Prostate gland (tissue), 2 donors: ENCODE data around the gene CREB3L2. TPM values are rescaled to one million over a fixed set of nuclear protein-coding genes. Genes with fewer than 3 reads are reported as not detected.

Experiments
- DNase-seq: peaks from one replicate; pipeline ENCODE4 v3.0.0-alpha.2; 2019; ENCODE audit warnings: low spot score
- H3K27ac ChIP-seq, 2 donors: fragments of 200-600 bp; sonication (generic); 2 replicates each; pipeline ENCODE4 v1.5.1; 2017 to 2019
- H3K27me3 ChIP-seq: fragments of 200-600 bp; sonication (generic); replicated peaks from 2 replicates; pipeline ENCODE4 v1.5.1; 2019; ENCODE audit not compliant: insufficient read depth
- H3K36me3 ChIP-seq, 2 donors: fragments of 200-600 bp; sonication (generic); 1 replicate in 1 of 2; 2 replicates in 1 of 2; pipeline versions ENCODE4 v1.5.1 to v1.8.1; 2017 to 2019
- H3K4me1 ChIP-seq: fragments of 200-600 bp; sonication (generic); replicated peaks from 2 replicates; pipeline ENCODE4 v1.5.1; 2019
- H3K4me3 ChIP-seq, 2 donors: fragments of 200-600 bp; sonication (generic); 2 replicates each; pipeline ENCODE4 v1.5.1; 2017 to 2019
- H3K9me3 ChIP-seq: fragments of 200-600 bp; sonication (generic); 2 replicates; pipeline ENCODE4 v1.5.1; 2017
- POLR2A ChIP-seq: fragments of 450-650 bp; IDR thresholded peaks from one replicate; pipeline ENCODE4 v1.6.1; 2016; ENCODE audit warnings: antibody characterized with exemption, mild to moderate bottlenecking
- POLR2AphosphoS5 ChIP-seq: sonication (generic); formaldehyde crosslinking; IDR thresholded peaks from one replicate; pipeline ENCODE4 v1.6.1; 2017; ENCODE audit warnings: antibody characterized with exemption
- WGBS: methylation state at CpG from one replicate; pipeline ENCODE4 v1.1.5; 2018; 5-methylcytosine and 5-hydroxymethylcytosine counted together
- intact Hi-C: fragments of 100-400 bp; cut with DNase I; formaldehyde crosslinking; loops from one replicate; pipeline ENCODE4 v1.14.2; 2022
- total RNA-seq, 2 donors: library from RNA; depleted of rRNA; stranded (reverse); fragments of >200 nt; gene quantifications; one replicate each; pipeline ENCODE4 v1.1.0, GENCODE V29; 2016
- TF ChIP-seq, protein P1 (sequence below), 4 experiments: fragments of 200-600 bp in 2 of 4; fragments of 450-650 bp in 2 of 4; sonication (generic) in 2 of 4; IDR thresholded peaks; 1 replicate in 3 of 4; 2 replicates in 1 of 4; pipeline ENCODE4 v1.5.1; 2016 to 2019; ENCODE audit warnings: antibody characterized with exemption in 4 of 4, mild to moderate bottlenecking in 2 of 4, moderate library complexity in 2 of 4

The CREB3L2 gene
- total RNA-seq, 2 donors from 2014 or later = 34.1 to 42.0 TPM

DNA sequence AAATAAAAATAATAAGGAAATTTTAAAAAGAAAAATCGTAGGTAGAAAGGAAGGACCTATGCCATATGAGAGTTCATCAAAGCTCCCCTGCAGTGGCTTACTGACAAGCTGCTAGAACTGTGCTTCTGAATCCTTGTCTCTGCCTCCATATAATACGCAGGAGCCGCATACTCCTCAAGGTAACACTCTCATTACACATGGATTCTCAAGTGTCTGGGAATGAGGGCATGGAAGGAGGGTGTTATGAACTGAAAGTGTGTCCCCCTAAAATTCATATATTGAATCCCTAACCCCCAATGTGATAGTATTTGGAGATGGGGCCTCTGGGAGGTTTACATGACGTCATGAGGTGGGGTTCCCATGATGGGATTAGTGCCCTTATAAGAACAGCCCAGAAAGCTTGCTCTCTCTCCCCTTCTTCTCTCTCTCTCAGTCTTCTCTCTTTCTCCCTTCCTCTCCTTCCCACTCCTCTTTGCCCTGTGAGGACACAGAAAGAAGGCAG lies 35.2 kb downstream of the CREB3L2 start:
- intact Hi-C loops = no loop called here
- Histone ChIP-seq H3K27me3 (no peaks in the 10 kb centered on the region), H3K4me1 (peaks cover 6% of the 10 kb centered on the region), H3K4me3 (no peak overlapping the region), H3K36me3 (no peaks in the 10 kb centered on the region), H3K9me3 (no peaks in the 10 kb centered on the region), H3K27ac (peak overlapping the region in 1 of 2 donors; percentile 8)
- 88% methylated on average over 4 of the region's 4 CpGs for WGBS
- TF ChIP-seq, protein P1, sequence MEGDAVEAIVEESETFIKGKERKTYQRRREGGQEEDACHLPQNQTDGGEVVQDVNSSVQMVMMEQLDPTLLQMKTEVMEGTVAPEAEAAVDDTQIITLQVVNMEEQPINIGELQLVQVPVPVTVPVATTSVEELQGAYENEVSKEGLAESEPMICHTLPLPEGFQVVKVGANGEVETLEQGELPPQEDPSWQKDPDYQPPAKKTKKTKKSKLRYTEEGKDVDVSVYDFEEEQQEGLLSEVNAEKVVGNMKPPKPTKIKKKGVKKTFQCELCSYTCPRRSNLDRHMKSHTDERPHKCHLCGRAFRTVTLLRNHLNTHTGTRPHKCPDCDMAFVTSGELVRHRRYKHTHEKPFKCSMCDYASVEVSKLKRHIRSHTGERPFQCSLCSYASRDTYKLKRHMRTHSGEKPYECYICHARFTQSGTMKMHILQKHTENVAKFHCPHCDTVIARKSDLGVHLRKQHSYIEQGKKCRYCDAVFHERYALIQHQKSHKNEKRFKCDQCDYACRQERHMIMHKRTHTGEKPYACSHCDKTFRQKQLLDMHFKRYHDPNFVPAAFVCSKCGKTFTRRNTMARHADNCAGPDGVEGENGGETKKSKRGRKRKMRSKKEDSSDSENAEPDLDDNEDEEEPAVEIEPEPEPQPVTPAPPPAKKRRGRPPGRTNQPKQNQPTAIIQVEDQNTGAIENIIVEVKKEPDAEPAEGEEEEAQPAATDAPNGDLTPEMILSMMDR (IDR thresholded peaks at IDR 0.05) = no peak
- TF ChIP-seq POLR2A (no peak), POLR2AphosphoS5 (no peak)
- DNase-seq = no peak

DNA sequence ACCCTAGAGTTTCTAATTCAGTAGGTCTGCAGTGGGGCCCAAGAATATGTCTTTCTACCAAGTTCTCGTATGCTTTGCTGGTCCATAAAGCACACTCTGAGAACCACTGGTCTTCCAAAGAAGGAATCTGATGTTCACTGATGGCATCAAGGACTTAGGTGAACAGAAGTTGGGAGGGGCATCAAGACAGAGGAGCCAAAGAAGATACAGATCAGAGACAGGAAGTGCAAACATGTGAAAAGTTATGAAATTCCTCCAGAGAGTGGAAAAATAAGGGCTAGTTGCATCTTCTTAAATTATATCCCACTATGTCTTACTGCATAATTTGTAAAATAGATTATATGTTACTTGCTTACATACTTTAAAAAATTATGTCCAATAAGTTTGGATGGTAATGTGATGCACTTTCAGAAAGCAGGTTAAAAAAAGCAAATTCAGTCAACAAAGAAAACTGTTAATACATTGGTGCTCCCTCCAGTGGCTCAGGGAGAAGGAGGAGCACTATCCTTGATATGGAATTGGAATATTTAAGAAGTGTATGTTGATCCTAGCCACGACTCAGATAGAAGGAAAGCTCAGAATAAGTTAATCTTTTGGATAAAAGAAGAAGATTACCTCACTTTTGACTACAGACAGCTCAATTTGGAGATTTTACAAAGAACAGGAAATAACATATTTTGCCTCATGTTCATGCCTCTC lies 35.8 kb downstream of the CREB3L2 start:
- H3K4me1 ChIP-seq = peaks cover 6% of the 10 kb centered on the region

DNA sequence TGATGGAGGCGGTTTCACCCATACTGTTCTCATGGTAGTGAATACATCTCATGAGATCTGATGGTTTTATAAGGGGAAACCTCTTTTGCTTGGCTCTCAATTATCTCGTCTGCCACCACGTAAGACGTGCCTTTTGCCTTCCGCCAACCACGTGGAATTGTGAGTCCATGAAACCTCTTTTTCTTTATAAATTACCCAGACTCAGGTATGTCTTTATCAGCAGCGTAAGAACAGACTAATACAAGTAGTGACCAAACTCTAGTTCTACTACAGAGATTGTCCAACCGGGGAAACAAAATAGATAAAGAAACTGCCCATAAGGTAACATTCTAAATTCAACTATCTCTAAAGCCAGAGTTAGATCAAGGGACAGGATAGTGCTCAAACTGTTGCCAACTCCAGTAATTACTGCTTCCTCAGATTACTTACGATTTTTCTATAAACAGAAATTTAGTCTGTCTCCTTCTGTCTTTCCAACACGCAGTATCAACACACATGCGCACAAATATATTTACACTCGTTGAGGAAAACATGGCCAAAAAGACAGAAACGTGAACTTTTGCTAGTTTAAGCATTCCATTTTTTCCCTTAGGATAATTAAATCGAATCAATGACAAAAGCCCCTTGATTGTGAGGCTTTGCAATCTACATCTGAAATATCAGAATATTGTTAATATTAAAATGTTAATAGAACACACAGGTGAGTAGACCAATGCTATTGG lies 36.9 kb downstream of the CREB3L2 start:
- 84% methylated on average over 14 of the region's 14 CpGs for whole genome bisulfite sequencing
- Histone ChIP-seq H3K9me3 (no peaks in the 10 kb centered on the region), H3K4me1 (peaks cover 6% of the 10 kb centered on the region), H3K4me3 (no peak overlapping the region), H3K27ac (no peak overlapping the region), H3K27me3 (no peaks in the 10 kb centered on the region), H3K36me3 (no peaks in the 10 kb centered on the region)
- intact Hi-C loops = no loop called here
- no peak for TF ChIP-seq POLR2AphosphoS5
- TF ChIP-seq POLR2A = no peak
- TF ChIP-seq, protein P1 (IDR thresholded peaks at IDR 0.05) = no peak
- DNase-seq = no peak

More for the DNA sequence above, 35.8 kb downstream of the CREB3L2 start:
- Histone ChIP-seq H3K36me3 (no peaks in the 10 kb centered on the region), H3K27ac (no peak overlapping the region), H3K9me3 (no peaks in the 10 kb centered on the region), H3K4me3 (no peak overlapping the region), H3K27me3 (no peaks in the 10 kb centered on the region)
- intact Hi-C loops = no loop called here
- TF ChIP-seq, protein P1 (IDR thresholded peaks at IDR 0.05) = no peak
- no peak for TF ChIP-seq POLR2A
- TF ChIP-seq POLR2AphosphoS5 = no peak
- DNase-seq = no peak
- 61% methylated on average over 2 of the region's 2 CpGs for WGBS

DNA sequence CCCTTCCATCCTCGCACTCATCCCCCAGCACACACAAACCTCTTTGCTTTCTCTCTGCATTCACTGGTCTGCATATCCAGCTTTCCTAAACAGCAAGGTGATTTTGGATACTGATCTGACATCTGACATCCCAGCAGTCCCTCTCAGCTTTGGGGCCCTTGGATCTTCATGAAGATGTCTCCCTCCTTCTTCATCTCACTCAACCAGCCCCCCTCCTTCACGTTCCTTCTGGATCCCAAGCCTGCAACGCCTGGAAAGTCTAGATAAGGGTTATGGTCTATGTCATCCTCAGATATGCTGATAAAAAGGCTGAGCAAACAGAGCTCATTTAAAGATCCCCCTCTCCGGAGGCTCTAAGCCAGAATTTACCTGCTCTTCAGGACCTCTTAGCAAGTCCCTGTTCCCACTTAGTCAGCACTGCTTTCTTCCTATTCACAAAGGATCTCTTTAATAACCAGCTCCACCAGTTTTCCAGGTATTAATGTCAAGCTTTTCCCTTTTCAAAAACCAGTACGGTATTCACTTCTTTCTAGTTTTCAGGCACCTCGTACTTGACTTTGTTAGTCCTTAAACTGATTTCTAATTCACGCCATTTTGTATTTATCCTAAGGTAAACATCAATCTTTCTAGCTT lies 38.9 kb downstream of the CREB3L2 start:
- Histone ChIP-seq H3K9me3 (no peaks in the 10 kb centered on the region), H3K4me1 (peaks cover 3% of the 10 kb centered on the region), H3K4me3 (no peak overlapping the region), H3K36me3 (no peaks in the 10 kb centered on the region), H3K27ac (peak overlapping the region; percentile 0 to 54), H3K27me3 (no peaks in the 10 kb centered on the region)
- DNase-seq = peak; percentile 48
- intact Hi-C loops = no loop called here
- WGBS = 59% methylated on average over 7 of the region's 7 CpGs
- TF ChIP-seq, protein P1 (IDR thresholded peaks at IDR 0.05) = no peak
- TF ChIP-seq POLR2AphosphoS5 (peak; percentile 52), POLR2A (no peak)
